VCaP (cell line): Measurements from ENCODE around the gene HEATR9.

Experiments used
- H3K27ac ChIP-seq: fragments of 450-650 bp; 2 replicates; pipeline ENCODE4 v1.5.1; 2017
- TF ChIP-seq, protein P1 (sequence below): fragments of 450-650 bp; conservative IDR thresholded peaks from 2 replicates; pipeline ENCODE4 v1.5.1; 2017; ENCODE audit warnings: mild to moderate bottlenecking, moderate library complexity

The HEATR9 gene, protein sequence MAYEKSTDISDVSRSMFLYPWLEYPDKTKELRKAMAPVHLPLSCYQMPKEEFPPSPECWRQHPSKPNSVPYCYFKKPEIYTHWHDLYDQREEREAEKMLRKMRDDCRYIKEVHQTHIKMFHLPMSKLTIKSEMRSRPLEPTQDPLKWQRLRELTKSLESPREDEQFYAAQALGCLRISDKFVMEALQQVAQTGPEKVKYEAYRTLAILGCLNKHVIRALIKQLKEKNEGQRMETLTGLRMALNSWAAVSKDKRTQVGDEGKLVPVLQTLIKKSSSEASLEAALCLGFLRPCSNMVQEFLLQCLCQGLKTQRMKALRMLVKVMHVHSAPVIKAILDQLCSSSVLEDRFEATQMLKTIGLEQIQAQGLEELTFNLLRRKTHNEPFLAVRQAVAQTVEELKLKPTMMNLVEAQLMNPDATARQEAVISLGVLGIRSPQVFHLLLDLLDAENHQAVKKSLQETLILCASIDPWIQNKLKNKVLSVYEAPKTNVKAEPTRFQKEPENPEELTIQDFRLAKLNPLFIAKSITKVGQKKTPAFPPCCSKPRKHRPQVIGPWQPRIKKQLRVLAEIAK

DNA sequence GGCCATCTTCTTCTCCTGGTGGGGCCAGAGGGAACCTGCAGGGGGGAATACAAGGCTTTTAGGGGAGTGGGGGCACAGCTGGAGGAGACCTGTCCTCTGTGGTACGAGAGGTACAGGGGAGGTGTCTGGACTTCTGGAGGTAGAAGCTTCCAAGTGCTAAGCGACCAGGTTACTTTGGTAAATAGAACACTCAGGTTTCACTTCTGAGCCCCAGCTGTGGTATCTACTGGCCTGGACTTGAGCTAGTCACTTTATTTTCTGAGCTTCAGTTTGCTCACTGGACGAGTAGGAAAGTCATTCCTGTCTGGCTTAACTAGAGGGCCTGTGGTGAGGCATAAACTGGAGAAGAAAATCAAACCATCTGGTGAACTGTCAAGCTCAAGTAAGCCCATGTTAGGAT is at the start of gene HEATR9:
TSS of gene HEATR9 (minus strand) at position 155 of the 400 bp plus-strand sequence. CDS start at position 6, 149 bp downstream.
- TF ChIP-seq, protein P1, sequence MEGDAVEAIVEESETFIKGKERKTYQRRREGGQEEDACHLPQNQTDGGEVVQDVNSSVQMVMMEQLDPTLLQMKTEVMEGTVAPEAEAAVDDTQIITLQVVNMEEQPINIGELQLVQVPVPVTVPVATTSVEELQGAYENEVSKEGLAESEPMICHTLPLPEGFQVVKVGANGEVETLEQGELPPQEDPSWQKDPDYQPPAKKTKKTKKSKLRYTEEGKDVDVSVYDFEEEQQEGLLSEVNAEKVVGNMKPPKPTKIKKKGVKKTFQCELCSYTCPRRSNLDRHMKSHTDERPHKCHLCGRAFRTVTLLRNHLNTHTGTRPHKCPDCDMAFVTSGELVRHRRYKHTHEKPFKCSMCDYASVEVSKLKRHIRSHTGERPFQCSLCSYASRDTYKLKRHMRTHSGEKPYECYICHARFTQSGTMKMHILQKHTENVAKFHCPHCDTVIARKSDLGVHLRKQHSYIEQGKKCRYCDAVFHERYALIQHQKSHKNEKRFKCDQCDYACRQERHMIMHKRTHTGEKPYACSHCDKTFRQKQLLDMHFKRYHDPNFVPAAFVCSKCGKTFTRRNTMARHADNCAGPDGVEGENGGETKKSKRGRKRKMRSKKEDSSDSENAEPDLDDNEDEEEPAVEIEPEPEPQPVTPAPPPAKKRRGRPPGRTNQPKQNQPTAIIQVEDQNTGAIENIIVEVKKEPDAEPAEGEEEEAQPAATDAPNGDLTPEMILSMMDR, result no peak
- no peak within 1 kb of the TSS for H3K27ac ChIP-seq

DNA sequence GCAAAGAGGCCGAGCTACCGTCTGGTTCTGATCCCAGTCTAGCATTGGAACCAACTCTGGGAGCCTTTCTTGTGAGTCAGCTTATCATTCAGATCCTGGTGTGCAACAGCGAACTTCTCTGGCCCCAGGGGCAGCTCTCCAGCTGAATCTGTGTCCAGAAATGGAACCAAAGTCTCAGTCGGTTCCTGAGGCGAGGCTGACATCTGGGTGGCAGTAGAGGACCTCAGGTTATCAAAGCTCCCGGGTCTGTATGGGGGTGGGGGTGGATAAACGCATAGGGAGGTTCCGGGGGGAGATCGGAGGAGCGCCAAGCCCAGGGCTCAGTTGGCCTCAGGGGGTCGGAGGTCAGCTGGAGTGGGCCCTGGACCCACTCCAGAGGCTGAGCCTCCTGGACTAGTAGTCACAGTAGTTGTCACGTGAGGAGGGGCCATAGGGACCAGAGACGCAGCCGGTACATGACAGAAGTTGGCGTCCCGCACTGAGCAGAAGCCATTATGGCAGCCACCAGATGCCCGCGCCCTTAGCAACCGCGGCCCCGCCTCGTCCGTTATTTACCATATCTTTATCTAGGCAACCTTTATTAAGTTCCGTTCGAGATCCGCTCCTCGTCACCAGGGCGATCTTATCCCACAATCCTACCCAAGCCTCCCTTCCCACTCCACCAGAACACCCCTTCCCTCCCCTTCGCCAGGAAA is 49.0 kb upstream of the HEATR9 start:
- no peak overlapping the region for H3K27ac ChIP-seq
- TF ChIP-seq, protein P1, result no peak

DNA sequence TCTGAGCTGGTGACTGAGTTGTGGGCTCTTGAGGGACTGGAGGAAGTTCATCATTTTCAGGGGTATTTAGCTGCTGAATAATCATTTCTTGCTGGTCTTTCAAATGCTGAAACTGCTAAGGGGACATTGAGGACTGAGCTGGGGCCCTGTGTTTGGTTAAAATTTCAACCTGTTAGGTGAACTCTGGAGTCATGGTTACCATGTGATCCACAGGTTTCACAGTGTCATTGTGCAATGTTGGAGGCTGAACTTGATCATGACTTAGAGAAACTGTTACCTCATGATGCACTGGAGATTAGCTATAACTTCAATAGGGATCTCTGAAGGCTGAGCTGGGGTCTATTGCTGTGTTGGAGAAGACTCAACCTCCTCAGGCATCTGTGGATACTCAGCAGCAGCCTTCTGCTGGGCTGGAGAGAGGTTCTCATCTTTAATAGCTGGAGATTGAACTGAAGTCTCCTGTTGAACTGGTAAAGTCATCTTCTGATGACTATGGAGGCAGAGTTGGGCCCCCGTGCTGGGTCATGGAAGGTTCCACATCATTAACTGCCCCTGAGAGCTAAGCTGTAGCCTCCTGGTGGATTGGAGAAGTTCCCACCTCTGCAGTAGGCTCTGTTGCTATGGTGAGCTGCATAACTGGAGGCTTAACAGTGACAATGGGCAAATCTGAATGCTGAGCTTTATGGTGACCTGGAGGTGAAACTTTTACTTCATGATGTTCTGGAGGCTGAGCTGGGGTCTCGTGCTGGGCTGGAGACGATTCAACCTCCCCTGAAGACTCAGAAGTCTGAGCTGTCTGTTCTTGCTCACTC is 46.7 kb upstream of the HEATR9 start:
- H3K27ac ChIP-seq, result no peak overlapping the region
- TF ChIP-seq, protein P1, result no peak

DNA sequence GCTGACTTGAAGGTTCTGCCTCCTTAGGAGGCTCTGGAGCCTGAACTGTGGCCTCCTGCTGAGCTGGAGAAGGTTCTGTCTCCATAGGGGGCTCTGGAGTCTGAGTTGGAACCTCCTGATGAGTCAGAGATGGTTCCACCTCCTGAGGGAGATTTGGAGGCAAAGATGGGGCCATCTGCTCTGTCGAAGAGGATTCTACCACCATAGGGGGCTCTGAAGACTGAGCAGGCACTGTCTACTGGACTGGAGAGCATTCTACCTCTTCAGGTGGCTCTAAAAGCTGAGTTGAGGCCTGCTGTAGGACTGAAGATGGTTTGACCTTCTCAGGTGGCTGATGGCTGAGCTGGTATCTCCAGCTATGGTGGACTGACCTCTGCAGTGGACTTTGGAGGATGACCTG is 45.7 kb upstream of the HEATR9 start:
- TF ChIP-seq, protein P1, result no peak
- H3K27ac ChIP-seq, result no peak overlapping the region

DNA sequence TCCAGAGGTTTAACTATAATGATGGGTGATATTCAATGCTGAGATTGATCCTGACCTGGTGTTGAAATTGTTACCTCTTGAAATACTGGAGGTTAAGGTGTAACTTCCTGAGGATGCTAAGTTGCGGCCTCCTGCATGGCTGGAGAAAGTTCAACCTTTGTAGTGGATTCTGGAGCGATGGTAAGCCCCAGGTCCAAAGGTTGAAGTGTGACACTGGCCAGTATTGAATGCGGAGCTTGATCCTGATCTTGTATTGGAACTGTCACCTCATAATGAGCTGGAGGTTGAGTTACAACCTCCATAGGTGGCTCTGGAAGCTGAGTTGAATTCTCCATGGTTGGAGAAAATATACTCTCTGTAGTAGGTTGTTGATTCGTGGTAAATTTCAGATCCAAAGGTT is 44.9 kb upstream of the HEATR9 start:
- TF ChIP-seq, protein P1, result no peak
- H3K27ac ChIP-seq, result no peak overlapping the region

DNA sequence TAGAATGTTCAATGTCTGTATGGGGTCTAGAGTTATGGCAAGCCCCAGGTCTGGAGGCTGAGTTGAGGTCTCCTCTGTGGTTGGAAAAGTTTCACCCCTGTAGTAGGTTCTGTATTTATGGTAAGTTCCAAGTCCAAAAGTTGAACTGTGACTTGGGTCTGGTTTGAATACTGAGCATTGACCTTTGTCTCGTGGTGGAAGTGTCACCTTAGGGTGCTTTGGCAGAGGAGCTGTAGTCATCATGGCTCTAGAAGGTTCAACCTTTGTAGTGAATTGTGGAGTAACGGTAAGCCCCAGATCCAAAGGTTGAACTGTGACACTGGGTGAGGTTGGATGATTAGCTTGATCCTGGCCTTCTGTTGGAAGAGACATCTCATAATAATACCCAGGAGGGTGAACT is 44.3 kb upstream of the HEATR9 start:
- TF ChIP-seq, protein P1, result no peak
- H3K27ac ChIP-seq, result no peak overlapping the region
